Upper lobe of left lung (tissue), 4 donors: ENCODE measurements around the gene RRP9.

Experiments used
- CTCF ChIP-seq, 6 experiments: fragments of 450-650 bp in 4 of 6; fragments of 200-600 bp in 2 of 6; sonication (generic) in 2 of 6; IDR thresholded peaks; one replicate each; pipeline ENCODE4 v1.5.1; 2016 to 2019; ENCODE audit warnings: antibody characterized with exemption in 6 of 6
- POLR2A ChIP-seq, 4 donors: fragments of 450-650 bp; IDR thresholded peaks; one replicate each; pipeline ENCODE4 v1.5.1; 2016 to 2017; ENCODE audit warnings: antibody characterized with exemption in 4 of 4, mild to moderate bottlenecking in 2 of 4
- POLR2AphosphoS5 ChIP-seq, 2 donors: sonication (generic); formaldehyde crosslinking; IDR thresholded peaks; one replicate each; pipeline ENCODE4 v1.5.1; 2017; ENCODE audit warnings: antibody characterized with exemption in 2 of 2

GRCh38 chr3:51887620-51888019 lies 54.1 kb downstream of the RRP9 start:
- TF ChIP-seq CTCF (IDR thresholded peaks at IDR 0.05) (no peak), POLR2A (IDR thresholded peaks at IDR 0.05) (no peak), POLR2AphosphoS5 (IDR thresholded peaks at IDR 0.05) (no peak)
